ENCODE data around the gene SRPK3.
"Not testable (repeated sequence)": the region's sequence is repeated elsewhere in the genome, so short reads cannot be mapped to it uniquely, and the experiment has no call there.

The SRPK3 gene

GRCh38 chrX:153814591-153815315 lies 33.9 kb downstream of the SRPK3 start:
- DNase-seq = no peak

GRCh38 chrX:153816831-153817690 lies 36.2 kb downstream of the SRPK3 start:
- DNase-seq = no peak

- not testable (repeated sequence) for DNase-seq
Observed at GRCh38 chrX:153818064-153818463, 37.2 kb downstream of the SRPK3 start.

GRCh38 chrX:153818571-153819383 lies 37.9 kb downstream of the SRPK3 start:
- no peak for DNase-seq

- no peak for DNase-seq
Observed at GRCh38 chrX:153819384-153820040, 38.7 kb downstream of the SRPK3 start.

- no peak for DNase-seq
Observed at GRCh38 chrX:153820601-153821000, 39.8 kb downstream of the SRPK3 start.

- DNase-seq = no peak
Observed at GRCh38 chrX:153821066-153821465, 40.2 kb downstream of the SRPK3 start.

- no peak for DNase-seq
Observed at GRCh38 chrX:153824348-153824747, 43.5 kb downstream of the SRPK3 start.

- no peak for DNase-seq
Observed at GRCh38 chrX:153825042-153825441, 44.2 kb downstream of the SRPK3 start.

GRCh38 chrX:153827016-153827415 lies 46.2 kb downstream of the SRPK3 start:
- DNase-seq = no peak

- no peak for DNase-seq
Observed at GRCh38 chrX:153827903-153828302, 47.1 kb downstream of the SRPK3 start.

GRCh38 chrX:153828308-153828707 lies 47.5 kb downstream of the SRPK3 start:
- DNase-seq = no peak

- no peak for DNase-seq
Observed at GRCh38 chrX:153828723-153829548, 48.1 kb downstream of the SRPK3 start.

- DNase-seq = no peak
Observed at GRCh38 chrX:153829549-153829798, 48.6 kb downstream of the SRPK3 start.

- no peak for DNase-seq
Observed at GRCh38 chrX:153829799-153830639, 49.2 kb downstream of the SRPK3 start, which contains the start of gene PDZD4. Gene PDZD4 (minus strand): TSS chrX:153830544. CDS start chrX:153830298, 246 bp downstream.

GRCh38 chrX:153830640-153831428 lies 50.0 kb downstream of the SRPK3 start:
- DNase-seq = no peak

- DNase-seq = no peak
Observed at GRCh38 chrX:153831429-153832150, 50.7 kb downstream of the SRPK3 start.

- no peak for DNase-seq
Observed at GRCh38 chrX:153832728-153833127, 51.9 kb downstream of the SRPK3 start.
